GM10266 (cell line): ENCODE measurements around the gene KCND2.

Experiments used
- DNase-seq: peaks from one replicate; pipeline ENCODE4 v3.0.0; 2012; ENCODE audit errors: extremely low spot score
- CTCF ChIP-seq: IDR thresholded peaks from 2 replicates; pipeline ENCODE4 v1.5.1; 2012; ENCODE audit warnings: mild to moderate bottlenecking, low read depth; ENCODE audit not compliant: control insufficient read depth, insufficient read depth; ENCODE audit errors: missing control alignments

KCND2 gene

GRCh38 chr7:120793213-120793936 lies 520.4 kb downstream of the KCND2 start:
- no peak for DNase-seq
- no peak for TF ChIP-seq CTCF

GRCh38 chr7:120794106-120794729 lies 521.2 kb downstream of the KCND2 start:
- no peak for TF ChIP-seq CTCF
- DNase-seq = no peak

- no peak for DNase-seq
- no peak for TF ChIP-seq CTCF
Measured at GRCh38 chr7:120797026-120797645, 524.2 kb downstream of the KCND2 start.

- no peak for DNase-seq
- no peak for TF ChIP-seq CTCF
Measured at GRCh38 chr7:120799147-120799546, 526.2 kb downstream of the KCND2 start.
